Stimulated activated CD4-positive, alpha-beta T cell treated with anti-CD3 and anti-CD28 coated beads, Interleukin-2, amount 100 ng/mL, for 24 hours (primary cell): ENCODE data around the gene FSD1.

Experiments used
- DNase-seq, 2 donors: peaks; one replicate each; pipeline ENCODE4 v3.0.0-alpha.2; 2020

FSD1 gene

DNA sequence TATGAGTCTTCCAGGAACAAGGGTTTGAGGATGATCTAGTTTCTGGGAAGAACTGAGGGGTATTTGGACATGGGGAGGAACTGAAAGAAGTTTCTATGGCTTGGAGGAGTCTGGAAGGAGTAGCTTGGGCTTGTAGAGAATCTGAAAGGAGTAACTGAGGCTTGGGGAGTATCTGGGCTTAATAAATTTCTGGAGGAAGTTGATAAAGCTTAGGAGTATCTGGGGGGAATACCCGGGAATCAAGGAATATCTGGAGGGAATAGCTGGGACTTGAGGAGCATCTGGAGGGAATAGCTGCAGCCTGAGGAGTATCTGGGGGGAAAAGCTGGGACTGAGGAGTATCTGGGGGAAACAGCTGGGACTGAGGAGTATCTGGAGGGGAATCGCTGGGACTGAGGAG, 16.0 kb downstream of the FSD1 start:
- DNase-seq: no peak

DNA sequence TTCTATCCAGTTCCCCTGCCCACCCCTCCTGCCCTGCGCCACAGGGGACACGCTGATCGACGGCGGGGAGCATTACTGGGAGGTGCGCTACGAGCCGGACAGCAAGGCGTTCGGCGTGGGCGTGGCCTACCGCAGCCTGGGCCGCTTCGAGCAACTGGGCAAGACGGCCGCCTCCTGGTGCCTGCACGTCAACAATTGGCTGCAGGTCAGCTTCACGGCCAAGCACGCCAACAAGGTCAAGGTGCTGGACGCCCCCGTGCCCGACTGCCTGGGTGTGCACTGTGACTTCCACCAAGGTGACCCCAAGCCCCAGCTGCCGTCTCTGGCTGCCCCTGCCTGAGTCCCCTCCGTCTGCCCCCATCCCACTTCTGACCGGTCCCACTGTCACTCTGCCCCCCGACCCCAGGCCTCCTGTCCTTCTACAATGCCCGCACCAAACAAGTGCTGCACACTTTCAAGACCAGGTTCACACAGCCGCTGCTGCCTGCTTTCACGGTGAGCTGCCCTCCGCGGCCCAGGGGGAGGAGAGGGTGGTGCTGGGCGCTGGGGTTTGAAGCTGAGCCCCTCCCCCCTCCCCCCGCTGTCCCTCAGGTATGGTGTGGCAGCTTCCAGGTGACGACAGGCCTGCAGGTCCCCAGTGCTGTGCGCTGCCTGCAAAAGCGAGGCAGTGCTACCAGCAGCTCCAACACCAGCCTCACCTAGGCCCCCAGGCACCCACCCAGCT, 18.7 kb downstream of the FSD1 start:
- no peak for DNase-seq

GRCh38 chr19:4323692-4324091, 19.3 kb downstream of the FSD1 start:
- DNase-seq: no peak

DNA sequence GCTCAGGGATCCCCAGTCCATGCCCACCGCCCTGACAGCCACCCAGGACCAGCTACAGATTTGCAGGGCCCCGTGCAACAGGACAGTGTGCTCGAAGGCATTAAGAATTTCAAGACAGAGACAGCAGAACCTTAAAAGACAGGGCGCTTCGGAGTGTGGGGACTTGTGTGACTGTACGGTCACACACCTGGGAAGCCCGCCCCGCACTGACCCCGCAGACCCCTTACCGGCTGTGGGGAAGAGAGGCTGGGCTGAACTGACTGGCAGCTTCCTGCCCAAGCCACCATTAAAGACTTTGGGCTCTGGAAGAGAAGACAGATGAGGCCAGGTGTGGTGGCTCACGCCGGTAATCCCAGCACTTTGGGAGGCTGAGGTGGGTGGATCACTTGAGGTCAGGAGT, 19.8 kb downstream of the FSD1 start:
- no peak for DNase-seq

- no peak for DNase-seq
Observed at GRCh38 chr19:4326215-4326836, 21.9 kb downstream of the FSD1 start.

DNA sequence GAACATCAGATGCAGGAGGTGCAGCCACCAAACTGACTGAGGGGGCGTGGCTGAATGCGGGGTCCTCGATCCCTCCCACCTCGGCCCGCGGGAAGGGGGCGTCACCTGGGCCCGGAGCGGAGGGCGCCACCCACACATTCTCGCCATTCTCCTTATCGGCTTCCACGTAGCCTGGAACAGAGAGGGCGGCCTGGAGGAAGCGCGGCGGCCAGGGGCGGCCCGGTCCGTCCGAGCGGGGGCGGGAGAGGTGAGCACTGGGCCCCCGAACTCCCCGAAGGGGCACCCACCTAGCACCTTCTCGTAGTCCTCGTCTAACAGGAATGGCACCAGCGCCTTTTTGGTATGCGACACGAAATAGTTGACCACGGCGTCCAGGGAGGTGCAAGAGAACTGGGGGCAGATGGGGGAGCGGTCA, 22.4 kb downstream of the FSD1 start:
- peak in 1 of 2 donors; percentile 34 for DNase-seq

DNA sequence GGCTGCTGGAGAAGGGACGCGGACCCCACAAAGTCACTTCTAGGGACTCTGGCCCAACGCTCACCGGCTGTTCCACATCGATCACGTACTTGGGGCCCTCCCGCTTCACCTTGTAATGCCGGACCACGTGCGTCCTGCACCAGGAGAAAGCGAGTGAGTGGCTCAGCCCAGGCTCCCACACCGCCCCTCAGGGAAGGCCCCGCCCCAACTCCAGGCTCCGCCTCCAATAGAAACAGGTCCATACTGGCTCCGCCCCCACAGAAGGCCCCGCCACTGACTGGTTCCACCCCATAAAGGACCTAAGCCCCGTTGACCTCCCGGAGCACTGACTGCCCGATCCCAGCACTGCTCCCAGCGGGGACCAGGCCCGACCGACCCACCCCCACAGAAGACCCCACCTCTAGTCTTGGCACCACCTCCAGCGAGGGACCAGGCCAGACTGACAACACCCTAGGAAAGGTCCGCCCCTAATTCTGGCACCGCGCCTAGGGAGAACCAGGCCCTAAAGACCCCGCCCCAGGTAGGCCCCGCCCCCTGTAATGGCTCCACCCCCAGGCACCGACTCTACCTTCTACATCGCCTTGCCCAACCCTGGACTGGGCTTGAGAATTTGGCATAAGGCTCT, 23.0 kb downstream of the FSD1 start:
- DNase-seq: peak; percentile 70 to 86

DNA sequence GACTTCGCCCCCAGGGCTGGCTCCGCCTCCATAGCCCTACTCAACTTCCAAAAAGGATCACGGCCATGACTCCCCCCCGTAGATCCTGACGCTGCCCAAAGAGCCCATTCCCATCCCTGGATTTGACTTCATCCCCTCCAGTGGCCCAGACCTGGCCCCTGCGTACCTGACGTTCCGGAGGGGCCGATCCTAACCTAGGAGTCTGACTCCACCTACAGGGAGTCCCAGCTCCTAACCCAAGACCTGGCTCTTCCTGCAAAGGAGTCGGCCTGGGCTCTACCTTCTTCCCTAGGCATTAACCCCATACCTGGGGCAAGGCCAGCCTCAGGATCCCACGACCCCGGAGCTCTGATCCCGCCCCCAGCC, 23.5 kb downstream of the FSD1 start:
- DNase-seq: no peak

DNA sequence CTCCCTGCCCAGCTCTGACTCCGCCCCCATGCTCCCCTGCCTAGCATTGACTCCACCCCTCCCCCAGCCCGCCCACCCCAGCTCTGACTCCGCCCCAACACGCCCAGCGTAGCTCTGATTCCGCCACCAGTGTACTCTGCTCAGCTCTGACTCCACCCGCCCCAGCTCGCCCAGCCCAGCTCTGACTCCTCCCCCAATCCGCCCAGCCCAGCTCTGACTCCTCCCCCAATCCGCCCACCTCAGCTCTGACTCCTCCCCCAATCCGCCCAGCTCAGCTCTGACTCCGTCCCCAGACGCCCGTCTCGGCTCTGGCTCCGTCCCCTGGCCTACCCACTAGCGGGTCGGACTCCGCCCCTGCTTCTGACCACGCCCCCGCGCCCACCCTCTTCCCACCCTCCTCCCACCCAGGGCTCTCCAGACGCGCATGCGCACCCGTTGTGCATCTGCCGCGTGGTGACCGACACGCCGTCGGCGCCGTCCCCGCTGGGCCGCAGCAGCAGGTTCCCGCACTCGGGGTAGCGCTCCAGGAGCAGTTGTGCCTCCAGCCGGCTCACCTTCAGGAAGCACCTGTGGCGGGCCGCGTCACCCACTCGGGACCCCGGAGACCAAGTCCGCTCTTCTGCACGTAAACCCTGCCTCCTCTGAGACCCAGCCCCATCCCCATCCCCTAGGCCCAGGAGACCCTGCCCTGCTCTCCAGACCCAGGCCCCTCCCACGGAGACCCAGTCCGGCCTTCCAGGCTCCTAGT, 24.0 kb downstream of the FSD1 start:
- peak; percentile 93 to 99 for DNase-seq

DNA sequence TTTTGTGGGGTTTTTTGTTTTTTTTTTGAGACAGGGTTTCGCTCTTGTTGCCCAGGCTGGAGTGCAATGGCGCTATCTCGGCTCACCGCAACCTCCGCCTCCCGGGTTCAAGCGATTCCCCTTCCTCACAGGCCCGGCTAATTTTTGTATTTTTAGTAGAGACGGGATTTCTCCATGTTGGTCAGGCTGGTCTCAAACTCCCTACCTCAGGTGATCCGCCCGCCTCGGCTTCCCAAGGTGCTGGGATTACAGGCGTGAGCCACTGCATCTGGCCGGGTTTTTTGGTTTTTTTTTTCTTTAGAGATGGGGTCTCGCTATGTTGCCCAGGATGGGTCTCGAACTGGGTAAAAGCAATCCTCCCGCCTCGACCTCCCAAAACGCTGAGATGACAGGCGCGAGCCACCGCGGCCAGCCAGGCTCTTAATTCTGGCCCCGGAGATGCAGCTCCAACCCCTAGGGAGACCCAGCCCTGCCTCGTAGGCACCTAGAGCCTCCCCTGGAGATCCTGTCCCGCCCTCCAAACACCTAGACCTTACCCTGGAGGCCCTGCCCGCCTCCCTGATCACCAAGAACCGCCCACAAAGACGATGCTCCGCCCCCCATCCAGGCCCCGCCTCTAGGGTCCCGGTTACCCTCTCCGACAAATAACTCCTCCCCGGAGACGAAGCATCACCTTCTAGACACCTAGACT, 24.7 kb downstream of the FSD1 start:
- DNase-seq: peak; percentile 36 to 76

GRCh38 chr19:4329858-4330257, 25.5 kb downstream of the FSD1 start:
- DNase-seq: no peak

GRCh38 chr19:4334929-4335570, 30.7 kb downstream of the FSD1 start:
- no peak for DNase-seq

DNA sequence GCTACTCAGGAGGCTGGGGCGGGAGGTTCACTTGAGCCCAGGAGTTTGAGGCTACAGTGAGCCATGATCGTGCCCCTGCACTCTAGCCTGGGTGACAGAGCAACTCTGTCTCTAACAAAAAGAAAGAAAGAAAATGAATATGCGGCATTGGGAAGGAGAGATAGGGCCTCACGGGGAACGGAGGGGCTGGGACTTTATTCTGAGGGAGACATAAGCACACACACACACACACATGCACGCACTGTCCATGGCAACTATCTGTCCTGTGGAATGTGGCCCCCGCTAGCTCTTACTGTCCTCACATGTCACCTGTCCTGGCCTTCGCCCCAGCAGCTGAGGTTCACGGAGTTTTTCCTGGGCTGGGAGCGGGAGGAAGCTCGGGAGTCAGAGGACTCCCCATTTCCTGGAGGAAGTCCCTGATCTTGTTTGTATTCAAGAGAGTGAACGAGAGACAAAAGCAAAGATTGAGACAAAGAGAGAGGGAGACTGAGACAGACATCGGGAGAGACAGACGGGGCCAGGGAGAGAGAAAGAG, 33.6 kb downstream of the FSD1 start:
- DNase-seq: no peak

- peak; percentile 34 to 60 for DNase-seq
Observed at GRCh38 chr19:4338441-4339355, 34.3 kb downstream of the FSD1 start, which contains the start of gene STAP2. Gene STAP2 (minus strand): TSS chr19:4338827. CDS start chr19:4338753, 74 bp downstream.

- no peak for DNase-seq
Observed at GRCh38 chr19:4342314-4342614, 37.9 kb downstream of the FSD1 start.

DNA sequence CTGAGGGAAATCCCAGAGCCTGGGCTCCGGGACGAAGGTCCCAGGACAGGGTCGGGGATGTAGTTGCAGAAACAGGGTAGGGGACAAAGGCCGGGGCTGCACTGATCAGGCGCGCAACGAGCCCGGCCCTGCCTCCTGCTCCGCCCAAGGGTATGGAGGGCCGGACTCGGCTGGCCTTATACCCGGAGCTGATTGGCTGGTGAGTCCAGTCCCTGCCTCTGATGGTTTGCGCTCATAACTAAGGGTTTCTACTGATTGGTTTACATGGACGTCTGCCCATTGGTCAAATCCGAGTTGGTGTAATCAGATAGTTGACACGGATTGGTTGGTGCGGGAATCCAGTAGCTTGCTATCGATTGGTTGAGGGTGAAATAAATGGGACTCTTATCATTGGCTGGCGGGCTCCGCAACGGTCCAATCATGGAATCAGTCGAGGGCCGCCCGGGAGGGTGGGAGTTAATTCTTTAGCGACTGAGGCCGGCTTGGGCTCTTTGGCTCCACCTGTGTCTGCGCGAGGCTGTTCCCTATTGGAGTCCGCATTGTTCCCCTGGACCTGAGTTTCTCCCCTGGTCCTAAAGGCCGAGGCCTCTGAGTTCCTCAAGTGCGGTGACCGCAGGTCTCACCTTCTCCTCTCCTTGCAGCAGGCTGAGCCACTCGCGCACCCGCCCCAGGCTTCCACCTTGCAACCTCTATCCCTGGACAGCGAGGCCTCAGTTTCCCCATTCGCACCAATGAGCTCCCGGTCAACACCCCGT, 38.4 kb downstream of the FSD1 start:
- peak; percentile 89 to 91 for DNase-seq

- peak; percentile 97 for DNase-seq
Observed at GRCh38 chr19:4343370-4344307, 39.2 kb downstream of the FSD1 start, which contains the start of gene MPND. Gene MPND (plus strand): TSS chr19:4343562. CDS start chr19:4343594, 32 bp downstream.

- DNase-seq: no peak
Observed at GRCh38 chr19:4345342-4346019, 41.1 kb downstream of the FSD1 start.

DNA sequence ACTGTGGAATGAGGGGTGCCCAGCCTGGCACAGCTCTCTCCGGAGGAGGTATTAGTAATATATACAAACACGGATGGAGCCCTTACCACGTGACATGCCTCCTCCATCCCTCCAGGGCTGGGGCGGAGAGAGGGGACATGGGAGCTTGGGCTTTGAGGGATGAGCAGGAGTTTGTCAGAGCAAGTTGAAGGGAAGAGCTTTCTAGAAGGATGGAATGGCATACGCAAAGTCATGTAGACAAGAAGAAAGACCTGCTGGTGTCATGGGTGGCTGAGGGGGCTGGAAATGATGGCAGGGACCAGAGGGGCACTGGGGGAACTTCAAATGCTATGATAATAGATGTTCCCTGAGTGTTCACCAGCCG, 41.6 kb downstream of the FSD1 start:
- no peak for DNase-seq
